ENCODE results near the gene MAST3. TPM values are rescaled to one million over a fixed set of nuclear protein-coding genes. Genes with fewer than 3 reads are reported as not detected.

Gene MAST3
- total RNA-seq, 2 experiments from 2014 or later = 14.8 to 31.4 TPM

- DNase-seq (ENCODE audit: low spot score) = no peak
- H3K79me2 ChIP-seq (ENCODE audit: insufficient read depth, low read depth, low read length) = no peaks in the 10 kb centered on the region
- POLR2A ChIA-PET = no interaction called here
- no peaks in the 10 kb centered on the region for H4K20me1 ChIP-seq (ENCODE audit: insufficient read depth, low read length)
- peaks cover 32% of the 10 kb centered on the region for H3K4me1 ChIP-seq (ENCODE audit: insufficient read depth, low read length, poor library complexity, severe bottlenecking)
- H2AFZ ChIP-seq (ENCODE audit: low read length) = no peak overlapping the region
- H3K4me3 ChIP-seq (ENCODE audit: low read depth, low read length, poor library complexity, severe bottlenecking) = no peak overlapping the region
- intact Hi-C loops (cut with micrococcal nuclease; ENCODE audit: unreplicated experiment) = no loop called here
- no peak overlapping the region for H3K27ac ChIP-seq (ENCODE audit: low read depth, low read length, poor library complexity, severe bottlenecking)
- no TSS peak for BruUV-seq (replicated peaks)
- H3K9me2 ChIP-seq (ENCODE audit: insufficient read depth, low read length) = no peaks in the 10 kb centered on the region
- TF ChIP-seq CTCF (conservative IDR thresholded peaks at IDR 0.05; ENCODE audit: low read length) (no peak), EZH2phosphoT487 (IDR thresholded peaks at IDR 0.05; ENCODE audit: borderline replicate concordance, low read depth, low read length) (no peak)
- peaks cover 4% of the 10 kb centered on the region; the same call in 1 of the 2 replicates for H3K36me3 ChIP-seq (ENCODE audit: insufficient read depth, low read length)
- H3K4me2 ChIP-seq (ENCODE audit: low read length) = no peak overlapping the region
- H3K9me3 ChIP-seq (ENCODE audit: low read length) = no peaks in the 10 kb centered on the region
- CTCF ChIA-PET (ENCODE audit: unreplicated experiment) = no interaction called here
Measured at GRCh38 chr19:18083929-18084684, 13.5 kb upstream of the MAST3 start.

GRCh38 chr19:18085702-18086457 lies 11.7 kb upstream of the MAST3 start:
- no peak for DNase-seq (ENCODE audit: low spot score)
- Histone ChIP-seq H2AFZ (ENCODE audit: low read length) (no peak overlapping the region), H3K9me2 (ENCODE audit: insufficient read depth, low read length) (no peaks in the 10 kb centered on the region), H3K79me2 (ENCODE audit: insufficient read depth, low read depth, low read length) (no peaks in the 10 kb centered on the region), H3K4me2 (ENCODE audit: low read length) (peak overlapping the region; percentile 78), H4K20me1 (ENCODE audit: insufficient read depth, low read length) (no peaks in the 10 kb centered on the region), H3K36me3 (ENCODE audit: insufficient read depth, low read length) (peaks cover 4% of the 10 kb centered on the region; the same call in 1 of the 2 replicates), H3K4me1 (ENCODE audit: insufficient read depth, low read length, poor library complexity, severe bottlenecking) (peaks cover 50% of the 10 kb centered on the region), H3K9me3 (ENCODE audit: low read length) (no peaks in the 10 kb centered on the region), H3K27ac (ENCODE audit: low read depth, low read length, poor library complexity, severe bottlenecking) (peak overlapping the region; percentile 66), H3K4me3 (ENCODE audit: low read depth, low read length, poor library complexity, severe bottlenecking) (peak overlapping the region; percentile 60)
- no TSS peak for BruUV-seq (replicated peaks)
- intact Hi-C loops (cut with micrococcal nuclease; ENCODE audit: unreplicated experiment) = no loop called here
- TF ChIP-seq CTCF (conservative IDR thresholded peaks at IDR 0.05; ENCODE audit: low read length) = no peak
- no peak for TF ChIP-seq EZH2phosphoT487 (IDR thresholded peaks at IDR 0.05; ENCODE audit: borderline replicate concordance, low read depth, low read length)
- ChIA-PET CTCF (ENCODE audit: unreplicated experiment) (no interaction called here), POLR2A (no interaction called here)
